ENCODE data around the gene PITPNC1.
"Not testable (repeated sequence)": the region's sequence is repeated elsewhere in the genome, so short reads cannot be mapped to it uniquely, and the experiment has no call there.

PITPNC1 gene

GRCh38 chr17:67578142-67578457 is 201.0 kb downstream of the PITPNC1 start:
- Histone ChIP-seq H3K36me3 (replicated peaks; ENCODE audit: insufficient read depth, low read length) (no peaks in the 10 kb centered on the region), H3K27ac (ENCODE audit: low read length) (no peak overlapping the region), H3K4me3 (ENCODE audit: low read length) (no peak overlapping the region), H3F3A (ENCODE audit: insufficient read depth, low read length) (no peaks in the 10 kb centered on the region), H3K27me3 (replicated peaks; ENCODE audit: insufficient read depth, low read length) (no peaks in the 10 kb centered on the region), H3K9me3 (replicated peaks; ENCODE audit: insufficient read depth, low read length) (no peaks in the 10 kb centered on the region), H2AFZ (ENCODE audit: low read length) (no peak overlapping the region), H3K4me1 (ENCODE audit: low read length) (no peaks in the 10 kb centered on the region), H3K9ac (ENCODE audit: low read length) (no peak overlapping the region), H4K20me1 (ENCODE audit: insufficient read depth, low read length) (no peaks in the 10 kb centered on the region), H3K4me2 (ENCODE audit: low read depth, low read length) (no peak overlapping the region), H3K9me2 (replicated peaks; ENCODE audit: insufficient read depth, low read length) (no peaks in the 10 kb centered on the region), H3K79me2 (ENCODE audit: low read length) (no peaks in the 10 kb centered on the region)
- no peak for TF ChIP-seq EZH2 (optimal IDR thresholded peaks at IDR 0.05; ENCODE audit: low read depth, low read length)
- TF ChIP-seq EZH2phosphoT487 (IDR thresholded peaks at IDR 0.05; ENCODE audit: low read length) = no peak
- no peak for DNase-seq

GRCh38 chr17:67578679-67579405 is 201.8 kb downstream of the PITPNC1 start:
- not testable (repeated sequence) for H4K20me1 ChIP-seq (ENCODE audit: insufficient read depth, low read length); H3K27me3 ChIP-seq (replicated peaks; ENCODE audit: insufficient read depth, low read length); H3K36me3 ChIP-seq (replicated peaks; ENCODE audit: insufficient read depth, low read length); DNase-seq; H3K9me3 ChIP-seq (replicated peaks; ENCODE audit: insufficient read depth, low read length); H3K79me2 ChIP-seq (ENCODE audit: low read length); H3K4me1 ChIP-seq (ENCODE audit: low read length); H3K27ac ChIP-seq (ENCODE audit: low read length); H3K4me3 ChIP-seq (ENCODE audit: low read length); H3F3A ChIP-seq (ENCODE audit: insufficient read depth, low read length); H3K4me2 ChIP-seq (ENCODE audit: low read depth, low read length); H3K9ac ChIP-seq (ENCODE audit: low read length); H3K9me2 ChIP-seq (replicated peaks; ENCODE audit: insufficient read depth, low read length); H2AFZ ChIP-seq (ENCODE audit: low read length)

- H2AFZ ChIP-seq (ENCODE audit: low read length) = no peak overlapping the region
- H3K4me2 ChIP-seq (ENCODE audit: low read depth, low read length) = no peak overlapping the region
- no peaks in the 10 kb centered on the region for H3K27me3 ChIP-seq (replicated peaks; ENCODE audit: insufficient read depth, low read length)
- H3K79me2 ChIP-seq (ENCODE audit: low read length) = no peaks in the 10 kb centered on the region
- no peaks in the 10 kb centered on the region for H3F3A ChIP-seq (ENCODE audit: insufficient read depth, low read length)
- H3K9ac ChIP-seq (ENCODE audit: low read length) = no peak overlapping the region
- TF ChIP-seq CTCF (IDR thresholded peaks at IDR 0.05; ENCODE audit: low read length) (no peak), EZH2phosphoT487 (IDR thresholded peaks at IDR 0.05; ENCODE audit: low read length) (no peak)
- no peaks in the 10 kb centered on the region for H3K36me3 ChIP-seq (replicated peaks; ENCODE audit: insufficient read depth, low read length)
- no peaks in the 10 kb centered on the region for H3K9me2 ChIP-seq (replicated peaks; ENCODE audit: insufficient read depth, low read length)
- no peak overlapping the region for H3K4me3 ChIP-seq (ENCODE audit: low read length)
- H3K9me3 ChIP-seq (replicated peaks; ENCODE audit: insufficient read depth, low read length) = no peaks in the 10 kb centered on the region
- H4K20me1 ChIP-seq (ENCODE audit: insufficient read depth, low read length) = no peaks in the 10 kb centered on the region
- DNase-seq = no peak
- no peak overlapping the region for H3K27ac ChIP-seq (ENCODE audit: low read length)
- H3K4me1 ChIP-seq (ENCODE audit: low read length) = no peaks in the 10 kb centered on the region
Observed at GRCh38 chr17:67582673-67583081, 205.6 kb downstream of the PITPNC1 start.

GRCh38 chr17:67585077-67585602 is 208.1 kb downstream of the PITPNC1 start:
- Histone ChIP-seq H3K36me3 (replicated peaks; ENCODE audit: insufficient read depth, low read length) (no peaks in the 10 kb centered on the region), H4K20me1 (ENCODE audit: insufficient read depth, low read length) (no peaks in the 10 kb centered on the region), H3K27me3 (replicated peaks; ENCODE audit: insufficient read depth, low read length) (no peaks in the 10 kb centered on the region), H3K27ac (ENCODE audit: low read length) (no peak overlapping the region), H3K4me1 (ENCODE audit: low read length) (no peaks in the 10 kb centered on the region), H3K4me2 (ENCODE audit: low read depth, low read length) (no peak overlapping the region), H3K4me3 (ENCODE audit: low read length) (no peak overlapping the region), H3F3A (ENCODE audit: insufficient read depth, low read length) (no peaks in the 10 kb centered on the region), H3K9me3 (replicated peaks; ENCODE audit: insufficient read depth, low read length) (no peaks in the 10 kb centered on the region), H3K9ac (ENCODE audit: low read length) (no peak overlapping the region), H3K79me2 (ENCODE audit: low read length) (no peaks in the 10 kb centered on the region), H2AFZ (ENCODE audit: low read length) (no peak overlapping the region), H3K9me2 (replicated peaks; ENCODE audit: insufficient read depth, low read length) (no peaks in the 10 kb centered on the region)
- TF ChIP-seq EZH2phosphoT487 (IDR thresholded peaks at IDR 0.05; ENCODE audit: low read length) (no peak), CTCF (IDR thresholded peaks at IDR 0.05; ENCODE audit: low read length) (no peak), EZH2 (optimal IDR thresholded peaks at IDR 0.05; ENCODE audit: low read depth, low read length) (no peak)
- no peak for DNase-seq
